MG63 (cell line): ENCODE data around the gene OR2H2. TPM values are rescaled to one million over a fixed set of nuclear protein-coding genes. Genes with fewer than 3 reads are reported as not detected.

Experiments used
- DNase-seq: peaks from one replicate; pipeline ENCODE4 v3.0.0-alpha.2; 2020
- H3K27me3 ChIP-seq: fragments of 250-450 bp; sonication (Bioruptor Pico); 2 replicates; pipeline ENCODE4 v1.5.1; 2020; ENCODE audit warnings: mild to moderate bottlenecking, moderate library complexity
- H3K36me3 ChIP-seq: fragments of 250-450 bp; sonication (Bioruptor Pico); 2 replicates; pipeline ENCODE4 v1.5.1; 2020; ENCODE audit warnings: mild to moderate bottlenecking, moderate library complexity
- H3K4me3 ChIP-seq: fragments of 250-450 bp; sonication (Bioruptor Pico); 2 replicates; pipeline ENCODE4 v1.5.1; 2020; ENCODE audit warnings: mild to moderate bottlenecking, moderate library complexity
- H3K9me3 ChIP-seq: fragments of 250-450 bp; sonication (Bioruptor Pico); 2 replicates; pipeline ENCODE4 v1.5.1; 2020; ENCODE audit warnings: mild to moderate bottlenecking, moderate library complexity
- total RNA-seq: library from RNA; depleted of rRNA; stranded (reverse); fragments of >200 nt; shearing (Covaris generic); gene quantifications from 2 replicates; pipeline ENCODE4 v1.2.3, GENCODE V29; 2014; ENCODE audit warnings: low replicate concordance

OR2H2 gene
- total RNA-seq, 1 experiment from 2014 or later = not detected

GRCh38 chr6:29576056-29576455, 8.9 kb upstream of the OR2H2 start:
- Histone ChIP-seq H3K36me3 (no peaks in the 10 kb centered on the region), H3K4me3 (no peak overlapping the region), H3K9me3 (no peaks in the 10 kb centered on the region), H3K27me3 (no peaks in the 10 kb centered on the region)
- DNase-seq = no peak

GRCh38 chr6:29577544-29577943, 7.4 kb upstream of the OR2H2 start:
- Histone ChIP-seq H3K4me3 (no peak overlapping the region), H3K9me3 (no peaks in the 10 kb centered on the region), H3K36me3 (no peaks in the 10 kb centered on the region), H3K27me3 (no peaks in the 10 kb centered on the region)
- no peak for DNase-seq

GRCh38 chr6:29589423-29590048, 4.6 kb downstream of the OR2H2 start:
- no peaks in the 10 kb centered on the region for H3K36me3 ChIP-seq
- H3K9me3 ChIP-seq = no peaks in the 10 kb centered on the region
- peak; percentile 3 for DNase-seq
- H3K4me3 ChIP-seq = no peak overlapping the region
- no peaks in the 10 kb centered on the region for H3K27me3 ChIP-seq

GRCh38 chr6:29590218-29590808, 5.4 kb downstream of the OR2H2 start:
- Histone ChIP-seq H3K36me3 (no peaks in the 10 kb centered on the region), H3K4me3 (no peak overlapping the region), H3K27me3 (no peaks in the 10 kb centered on the region), H3K9me3 (no peaks in the 10 kb centered on the region)
- no peak for DNase-seq

- H3K36me3 ChIP-seq = no peaks in the 10 kb centered on the region
- no peak for DNase-seq
- no peaks in the 10 kb centered on the region for H3K27me3 ChIP-seq
- H3K9me3 ChIP-seq = no peaks in the 10 kb centered on the region
- no peak overlapping the region for H3K4me3 ChIP-seq
These were observed 6.8 kb downstream of the OR2H2 start for GRCh38 chr6:29591677-29592076.

GRCh38 chr6:29593199-29593855, 8.4 kb downstream of the OR2H2 start:
- Histone ChIP-seq H3K4me3 (no peak overlapping the region), H3K27me3 (no peaks in the 10 kb centered on the region), H3K9me3 (no peaks in the 10 kb centered on the region), H3K36me3 (no peaks in the 10 kb centered on the region)
- no peak for DNase-seq

- DNase-seq = no peak
- Histone ChIP-seq H3K4me3 (no peak overlapping the region), H3K27me3 (no peaks in the 10 kb centered on the region), H3K9me3 (no peaks in the 10 kb centered on the region), H3K36me3 (no peaks in the 10 kb centered on the region)
These were observed 11.5 kb downstream of the OR2H2 start for GRCh38 chr6:29596381-29596900.

GRCh38 chr6:29597184-29597583, 12.3 kb downstream of the OR2H2 start:
- no peak for DNase-seq
- Histone ChIP-seq H3K36me3 (no peaks in the 10 kb centered on the region), H3K27me3 (no peaks in the 10 kb centered on the region), H3K4me3 (no peak overlapping the region), H3K9me3 (no peaks in the 10 kb centered on the region)

- H3K9me3 ChIP-seq = no peaks in the 10 kb centered on the region
- no peaks in the 10 kb centered on the region for H3K36me3 ChIP-seq
- no peak for DNase-seq
- H3K4me3 ChIP-seq = no peak overlapping the region
- H3K27me3 ChIP-seq = no peaks in the 10 kb centered on the region
These were observed 13.3 kb downstream of the OR2H2 start for GRCh38 chr6:29598172-29598747.

GRCh38 chr6:29602564-29603361, 17.8 kb downstream of the OR2H2 start:
- no peak overlapping the region for H3K4me3 ChIP-seq
- H3K36me3 ChIP-seq = no peaks in the 10 kb centered on the region
- DNase-seq = no peak
- no peaks in the 10 kb centered on the region for H3K9me3 ChIP-seq
- H3K27me3 ChIP-seq = no peaks in the 10 kb centered on the region

- Histone ChIP-seq H3K27me3 (no peaks in the 10 kb centered on the region), H3K4me3 (no peak overlapping the region), H3K36me3 (no peaks in the 10 kb centered on the region), H3K9me3 (no peaks in the 10 kb centered on the region)
- DNase-seq = no peak
These were observed 18.5 kb downstream of the OR2H2 start for GRCh38 chr6:29603456-29603855.

GRCh38 chr6:29603930-29604329, 19.0 kb downstream of the OR2H2 start:
- DNase-seq = no peak
- Histone ChIP-seq H3K36me3 (no peaks in the 10 kb centered on the region), H3K9me3 (no peaks in the 10 kb centered on the region), H3K27me3 (no peaks in the 10 kb centered on the region), H3K4me3 (no peak overlapping the region)

- H3K27me3 ChIP-seq = no peaks in the 10 kb centered on the region
- no peaks in the 10 kb centered on the region for H3K9me3 ChIP-seq
- DNase-seq = no peak
- H3K4me3 ChIP-seq = no peak overlapping the region
- H3K36me3 ChIP-seq = no peaks in the 10 kb centered on the region
These were observed 23.2 kb downstream of the OR2H2 start for GRCh38 chr6:29608131-29608530.

- Histone ChIP-seq H3K4me3 (no peak overlapping the region), H3K9me3 (no peaks in the 10 kb centered on the region), H3K27me3 (no peaks in the 10 kb centered on the region), H3K36me3 (no peaks in the 10 kb centered on the region)
- no peak for DNase-seq
These were observed 25.6 kb downstream of the OR2H2 start for GRCh38 chr6:29610540-29610939.

GRCh38 chr6:29611426-29611825, 26.5 kb downstream of the OR2H2 start:
- no peak for DNase-seq
- Histone ChIP-seq H3K9me3 (no peaks in the 10 kb centered on the region), H3K36me3 (no peaks in the 10 kb centered on the region), H3K4me3 (no peak overlapping the region), H3K27me3 (no peaks in the 10 kb centered on the region)

GRCh38 chr6:29617782-29618554, 33.0 kb downstream of the OR2H2 start:
- H3K36me3 ChIP-seq = no peaks in the 10 kb centered on the region
- no peak overlapping the region for H3K4me3 ChIP-seq
- no peaks in the 10 kb centered on the region for H3K27me3 ChIP-seq
- DNase-seq = no peak
- no peaks in the 10 kb centered on the region for H3K9me3 ChIP-seq
